ENCODE measurements around the gene LRRC10B. TPM values are rescaled to one million over a fixed set of nuclear protein-coding genes. Genes with fewer than 3 reads are reported as not detected.

LRRC10B gene
- total and polyA plus RNA-seq, 3 donors from 2014 or later, result 4.8 to 6.4 (median 5.5) TPM

DNA sequence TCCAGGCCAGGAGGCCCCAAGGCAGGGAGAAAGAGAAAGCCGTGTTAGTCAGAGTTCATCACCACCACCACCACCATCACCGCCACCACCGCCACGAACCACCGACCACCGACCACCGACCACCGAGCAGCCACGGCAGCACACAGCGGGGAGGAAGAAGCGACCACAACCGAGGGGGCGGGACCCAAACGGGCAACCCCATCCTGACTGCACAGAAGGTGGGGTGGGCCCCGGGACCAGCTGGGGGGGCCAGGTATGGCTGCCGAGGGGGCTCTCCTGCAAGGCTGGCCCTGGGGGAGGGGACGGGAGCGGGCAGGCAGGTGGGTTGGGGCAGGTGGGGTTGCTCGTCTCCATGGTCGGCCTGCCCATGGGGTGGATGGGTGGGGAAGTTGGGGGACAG is 38.1 kb downstream of the LRRC10B start:
- H3K4me3 ChIP-seq, result no peak overlapping the region
- no peak for TF ChIP-seq POLR2A (IDR thresholded peaks at IDR 0.05)
- intact Hi-C loops (cut with DNase I; ENCODE audit: low total_unique reads), result no loop called here
- H3K36me3 ChIP-seq (ENCODE audit: low read depth, missing control alignments), result no peaks in the 10 kb centered on the region
- no peak for DNase-seq
- WGBS, 2 donors, result 34 to 66% methylated on average over 15 to 19 of the region's 20 CpGs
- peaks cover 6% of the 10 kb centered on the region for H3K4me1 ChIP-seq
- H3K27me3 ChIP-seq, result no peaks in the 10 kb centered on the region
- H3K27ac ChIP-seq, result no peak overlapping the region
- no peaks in the 10 kb centered on the region for H3K9me3 ChIP-seq

DNA sequence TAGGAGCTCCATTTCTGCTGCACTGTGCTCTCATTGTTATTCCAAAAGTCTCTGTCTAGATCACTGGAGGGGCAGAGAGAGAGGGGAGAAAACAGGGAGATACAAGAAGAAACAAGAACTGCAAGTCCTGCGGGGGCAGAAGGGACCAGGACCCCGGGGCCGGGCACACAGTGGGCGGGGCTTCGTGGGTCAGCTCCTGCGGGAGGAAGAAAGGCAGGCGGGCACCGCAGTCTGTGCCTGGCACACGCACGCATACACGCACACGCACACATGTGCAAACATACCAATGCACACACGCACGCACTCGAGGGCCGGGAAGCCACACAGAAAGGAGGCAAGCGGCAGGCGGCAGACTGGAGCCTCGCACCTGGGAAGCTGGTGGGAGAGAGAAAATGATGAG is 38.7 kb downstream of the LRRC10B start:
- Histone ChIP-seq H3K27ac (no peak overlapping the region), H3K9me3 (no peaks in the 10 kb centered on the region), H3K4me1 (peaks cover 6% of the 10 kb centered on the region), H3K36me3 (ENCODE audit: low read depth, missing control alignments) (no peaks in the 10 kb centered on the region), H3K27me3 (no peaks in the 10 kb centered on the region), H3K4me3 (no peak overlapping the region)
- WGBS, 2 donors, result 75 to 78% methylated on average over 19 of the region's 19 CpGs
- TF ChIP-seq POLR2A (IDR thresholded peaks at IDR 0.05), result no peak
- TF ChIP-seq CTCF (IDR thresholded peaks at IDR 0.05), result no peak
- no peak for DNase-seq
- intact Hi-C loops (cut with DNase I; ENCODE audit: low total_unique reads), result no loop called here

- WGBS, 2 donors, result 78 to 87% methylated on average over 8 of the region's 8 CpGs
- DNase-seq, result no peak
- intact Hi-C loops (cut with DNase I; ENCODE audit: low total_unique reads), result no loop called here
- Histone ChIP-seq H3K9me3 (no peaks in the 10 kb centered on the region), H3K4me3 (no peak overlapping the region), H3K4me1 (no peaks in the 10 kb centered on the region), H3K27me3 (no peaks in the 10 kb centered on the region), H3K36me3 (ENCODE audit: low read depth, missing control alignments) (no peaks in the 10 kb centered on the region), H3K27ac (no peak overlapping the region)
- TF ChIP-seq CTCF (IDR thresholded peaks at IDR 0.05) (no peak), POLR2A (IDR thresholded peaks at IDR 0.05) (no peak)
Observed at GRCh38 chr11:61549177-61549576, 40.6 kb downstream of the LRRC10B start.

DNA sequence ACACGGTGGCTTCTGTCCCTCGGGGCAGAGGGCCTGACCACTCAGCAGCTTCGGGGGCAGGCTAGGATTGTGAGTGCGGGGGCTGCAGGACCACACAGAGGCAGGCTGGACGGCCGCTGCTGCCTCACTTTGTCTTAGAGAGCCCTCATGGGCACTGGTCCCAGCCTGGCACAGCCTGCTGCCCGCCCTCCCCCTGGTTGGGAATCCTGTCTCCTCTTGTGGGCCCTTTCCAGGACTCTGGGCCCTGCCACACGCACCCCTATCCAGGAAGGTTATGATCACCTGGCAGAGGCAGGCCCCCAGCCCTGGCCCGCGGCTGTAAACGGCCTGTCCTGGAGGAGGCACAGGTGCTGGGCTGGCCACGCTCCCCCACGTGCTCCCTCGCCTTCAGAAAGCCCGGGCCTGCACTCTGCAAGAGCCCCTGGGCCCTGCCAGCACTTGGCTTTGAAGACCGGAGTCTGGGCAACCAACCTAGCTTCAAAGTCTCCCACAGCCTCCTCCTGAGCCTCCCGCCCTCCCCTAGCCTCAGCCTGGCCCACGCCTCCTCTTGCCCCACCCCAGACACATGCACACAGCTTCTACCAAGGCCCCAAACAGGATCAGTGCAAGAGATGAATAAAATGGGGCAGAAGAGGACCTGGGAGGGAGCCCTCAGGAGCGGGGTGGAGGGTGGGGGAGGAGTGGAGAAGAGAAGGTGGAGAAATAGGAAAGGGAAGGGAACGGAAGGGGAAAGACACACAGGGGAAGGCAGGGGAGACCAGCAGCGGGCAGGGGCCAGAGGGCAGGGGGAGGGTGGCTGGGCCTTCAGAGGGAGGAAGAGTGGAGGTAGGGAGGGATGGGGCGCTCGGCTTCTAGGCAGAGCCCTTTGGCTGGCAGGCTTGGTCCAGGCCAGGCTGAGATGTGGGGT is 41.4 kb downstream of the LRRC10B start:
- no peak for DNase-seq
- WGBS, 2 donors, result 89 to 93% methylated on average over 5 to 21 of the region's 23 CpGs
- no peak overlapping the region for H3K27ac ChIP-seq

More for the DNA sequence above, 41.4 kb downstream of the LRRC10B start:
- intact Hi-C loops (cut with DNase I; ENCODE audit: low total_unique reads), result no loop called here
- Histone ChIP-seq H3K27me3 (no peaks in the 10 kb centered on the region), H3K4me3 (no peak overlapping the region), H3K9me3 (no peaks in the 10 kb centered on the region), H3K4me1 (no peaks in the 10 kb centered on the region), H3K36me3 (ENCODE audit: low read depth, missing control alignments) (no peaks in the 10 kb centered on the region)
- no peak for TF ChIP-seq POLR2A (IDR thresholded peaks at IDR 0.05)
- no peak for TF ChIP-seq CTCF (IDR thresholded peaks at IDR 0.05)
